SK-N-SH (cell line): ENCODE data around the gene COMT. TPM values are rescaled to one million over a fixed set of nuclear protein-coding genes. Genes with fewer than 3 reads are reported as not detected.

Experiments used
- CTCF ChIA-PET: fragments of 300-600, 350-600 bp; formaldehyde crosslinking; extraction: SDS; loops from one replicate; lab custom pipeline; 2021; lab: Yijun Ruan, JAX
- POLR2A ChIA-PET: fragments of 350-600 bp; sonication (Branson Sonifier 250); formaldehyde crosslinking; extraction: SDS; loops from one replicate; lab custom pipeline; 2020; ENCODE audit warnings: antibody characterized with exemption, inconsistent platforms; lab: Yijun Ruan, JAX
- DNase-seq: peaks from one replicate; pipeline ENCODE4 v3.0.0; 2012
- H2AFZ ChIP-seq: fragments of 200-600 bp; sonication (generic); 2 replicates; pipeline ENCODE4 v1.8.1; 2016; ENCODE audit warnings: antibody characterized with exemption, mild to moderate bottlenecking, low read depth
- H3F3A ChIP-seq: fragments of 200-600 bp; sonication (generic); replicated peaks from 2 replicates; pipeline ENCODE3; 2016; ENCODE audit warnings: antibody characterized with exemption, mild to moderate bottlenecking; ENCODE audit not compliant: insufficient read depth
- H3K27ac ChIP-seq, 2 experiments: fragments of 200-500 bp in 1 of 2; fragments of 200-600 bp in 1 of 2; sonication (Bioruptor generic) in 1 of 2; sonication (generic), shearing (Covaris generic) in 1 of 2; 2 replicates each; pipeline versions ENCODE4 v1.5.1 to v1.6.1; 2014 to 2016; ENCODE audit warnings: low read depth in 2 of 2, inconsistent platforms in 1 of 2, low read length in 1 of 2, mild to moderate bottlenecking in 1 of 2, mixed read lengths in 1 of 2
- H3K27me3 ChIP-seq: fragments of 200-600 bp; sonication (generic), shearing (Covaris generic); 2 replicates; pipeline ENCODE4 v1.6.1; 2016; ENCODE audit warnings: mixed run types; ENCODE audit not compliant: insufficient read depth
- H3K36me3 ChIP-seq, 2 experiments: fragments of 200-500 bp in 1 of 2; fragments of 200-600 bp in 1 of 2; sonication (Bioruptor generic) in 1 of 2; sonication (generic) in 1 of 2; replicated peaks in 1 of 2; 2 replicates each; pipeline versions ENCODE3 to v1.5.1; 2014 to 2016; ENCODE audit warnings: low read length in 1 of 2, mild to moderate bottlenecking in 1 of 2; ENCODE audit not compliant: insufficient read depth in 2 of 2, control insufficient read depth in 1 of 2
- H3K4me1 ChIP-seq, 2 experiments: fragments of 200-500 bp in 1 of 2; fragments of 200-600 bp in 1 of 2; sonication (Bioruptor generic) in 1 of 2; sonication (generic), shearing (Covaris generic) in 1 of 2; 2 replicates each; pipeline versions ENCODE4 v1.5.1 to v1.6.1; 2014 to 2016; ENCODE audit warnings: low read depth in 1 of 2, low read length in 1 of 2, mixed run types in 1 of 2; ENCODE audit not compliant: insufficient read depth in 2 of 2, control insufficient read depth in 1 of 2
- H3K4me2 ChIP-seq: fragments of 200-600 bp; sonication (generic), shearing (Covaris generic); 2 replicates; pipeline ENCODE4 v1.6.1; 2017; ENCODE audit warnings: mixed run types
- H3K4me3 ChIP-seq, 2 experiments: fragments of 200-500 bp in 1 of 2; fragments of 200-600 bp in 1 of 2; sonication (Bioruptor generic) in 1 of 2; sonication (generic), shearing (Covaris generic) in 1 of 2; 2 replicates each; pipeline versions ENCODE4 v1.5.1 to v1.8.1; 2014 to 2016; ENCODE audit warnings: low read depth in 2 of 2, inconsistent platforms in 1 of 2, low read length in 1 of 2, mild to moderate bottlenecking in 1 of 2, mixed read lengths in 1 of 2, moderate library complexity in 1 of 2
- H3K79me2 ChIP-seq: fragments of 200-600 bp; sonication (generic); 2 replicates; pipeline ENCODE4 v1.8.1; 2017; ENCODE audit warnings: mild to moderate bottlenecking; ENCODE audit not compliant: insufficient read depth
- H3K9ac ChIP-seq: fragments of 200-600 bp; sonication (generic); 2 replicates; pipeline ENCODE4 v1.6.1; 2017; ENCODE audit warnings: mixed run types
- H3K9me2 ChIP-seq: fragments of 200-600 bp; sonication (generic); 2 replicates; pipeline ENCODE4 v1.6.1; 2017; ENCODE audit warnings: mixed run types
- H3K9me3 ChIP-seq: fragments of 200-600 bp; sonication (generic); 2 replicates; pipeline ENCODE4 v1.6.1; 2017; ENCODE audit warnings: mixed run types, mild to moderate bottlenecking, moderate library complexity
- H4K20me1 ChIP-seq: fragments of 200-600 bp; sonication (generic); 2 replicates; pipeline ENCODE4 v1.6.1; 2017; ENCODE audit warnings: mild to moderate bottlenecking, mixed run types; ENCODE audit not compliant: insufficient read depth
- EP300 ChIP-seq, 2 experiments: IDR thresholded peaks; 2 replicates each; pipeline versions ENCODE4 v1.4.0 to v1.6.1; 2012; ENCODE audit warnings: borderline replicate concordance in 1 of 2, low read depth in 1 of 2, low read length in 1 of 2
- FOSL2 ChIP-seq: IDR thresholded peaks from 2 replicates; pipeline ENCODE4 v1.4.0; 2012; ENCODE audit warnings: low read depth, mild to moderate bottlenecking, moderate library complexity, borderline replicate concordance
- FOXM1 ChIP-seq: IDR thresholded peaks from 2 replicates; pipeline ENCODE4 v1.4.0; 2012; ENCODE audit warnings: low read depth, mild to moderate bottlenecking
- GABPA ChIP-seq: IDR thresholded peaks from 2 replicates; pipeline ENCODE4 v1.4.0; 2012; ENCODE audit warnings: low read depth, mild to moderate bottlenecking
- GATA2 ChIP-seq: sonication (generic); formaldehyde crosslinking; IDR thresholded peaks from 2 replicates; pipeline ENCODE4 v1.5.0; 2020; ENCODE audit warnings: mild to moderate bottlenecking, missing genetic modification reagents
- MEF2A ChIP-seq: IDR thresholded peaks from 2 replicates; pipeline ENCODE4 v1.4.0; 2012; ENCODE audit warnings: low read depth, borderline replicate concordance
- MXI1 ChIP-seq: IDR thresholded peaks from 2 replicates; pipeline ENCODE4 v1.6.1; 2012; ENCODE audit warnings: mild to moderate bottlenecking, low read depth, low read length, improper control_type of control experiment
- RFX5 ChIP-seq: IDR thresholded peaks from 2 replicates; pipeline ENCODE4 v1.6.1; 2012; ENCODE audit warnings: mild to moderate bottlenecking, improper control_type of control experiment, low read length
- RXRA ChIP-seq: IDR thresholded peaks from 2 replicates; pipeline ENCODE4 v1.4.0; 2012; ENCODE audit warnings: low read depth, mild to moderate bottlenecking, borderline replicate concordance
- TAF1 ChIP-seq: IDR thresholded peaks from 2 replicates; pipeline ENCODE4 v1.6.1; 2012; ENCODE audit warnings: low read depth, mild to moderate bottlenecking, low read length, moderate library complexity, borderline replicate concordance
- TCF12 ChIP-seq: IDR thresholded peaks from 2 replicates; pipeline ENCODE4 v1.4.0; 2012
- TEAD4 ChIP-seq: IDR thresholded peaks from 2 replicates; pipeline ENCODE4 v1.4.0; 2012; ENCODE audit warnings: mild to moderate bottlenecking, borderline replicate concordance; ENCODE audit not compliant: insufficient read depth
- WGBS: methylation state at CpG from one replicate; pipeline ENCODE4 v1.1.6; 2017; ENCODE audit warnings: low lambda C conversion rate; 5-methylcytosine and 5-hydroxymethylcytosine counted together
- polyA plus RNA-seq, 3 experiments: library from polyadenylated mRNA; depleted of rRNA; stranded (reverse); fragments of >200 nt; gene quantifications; 2 replicates each; pipeline ENCODE4 v1.2.3, GENCODE V29; 2012
- TF ChIP-seq, protein P1 (sequence below): fragments of 200-600 bp; sonication (generic); IDR thresholded peaks from 2 replicates; pipeline ENCODE4 v1.6.1; 2017; ENCODE audit warnings: antibody characterized with exemption, mild to moderate bottlenecking, moderate library complexity
- TF ChIP-seq, protein P2 (sequence below): IDR thresholded peaks from 2 replicates; pipeline ENCODE4 v1.6.1; 2012; ENCODE audit warnings: mild to moderate bottlenecking, low read depth, low read length, moderate library complexity
- TF ChIP-seq, protein P3 (sequence below): IDR thresholded peaks from 2 replicates; pipeline ENCODE4 v1.4.0; 2012; ENCODE audit warnings: low read depth, borderline replicate concordance
- TF ChIP-seq, protein P4 (sequence below): IDR thresholded peaks from 2 replicates; pipeline ENCODE4 v1.4.0; 2012; ENCODE audit warnings: low read depth, borderline replicate concordance
- TF ChIP-seq, protein P5 (sequence below): IDR thresholded peaks from 2 replicates; pipeline ENCODE4 v1.4.0; 2012; ENCODE audit warnings: low read depth

COMT gene
- polyA plus RNA-seq, 1 of the 3 experiments (the other 2 are of a cell fraction) = 343 TPM

DNA sequence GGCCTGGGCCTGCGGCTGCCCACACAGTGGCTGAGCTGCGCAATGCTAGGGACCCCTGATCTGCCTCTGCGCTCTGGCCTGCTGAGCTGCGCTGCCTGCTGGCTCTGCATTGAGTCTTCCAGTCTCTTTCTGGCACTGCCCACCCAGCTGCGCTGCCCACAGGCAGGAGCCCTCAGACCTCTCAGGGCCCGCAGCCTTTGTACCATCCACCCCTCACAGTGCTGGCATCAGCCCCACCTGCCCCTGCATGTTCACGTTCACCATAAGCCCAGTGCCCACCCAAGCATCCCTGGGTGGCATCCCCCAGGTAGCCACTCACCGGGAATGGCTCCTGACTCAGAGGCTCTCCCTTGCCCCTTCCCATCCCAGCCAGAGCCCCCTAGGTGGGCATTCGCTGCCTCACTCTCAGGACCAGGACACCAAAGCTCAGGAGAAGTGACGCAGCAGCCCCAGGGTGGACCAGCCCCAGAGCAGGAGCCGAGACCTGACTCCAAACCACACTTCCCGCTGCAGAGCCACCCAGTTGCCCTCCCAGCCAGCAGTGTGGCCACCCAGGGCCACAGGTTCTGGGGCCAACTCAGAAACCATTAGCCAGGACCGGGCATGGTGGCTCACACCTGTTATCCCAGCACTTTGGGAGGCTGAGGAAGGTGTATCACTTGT, 21.7 kb upstream of the COMT start:
- POLR2A ChIA-PET = no interaction called here
- Histone ChIP-seq H3K4me1 (no peaks in the 10 kb centered on the region), H3K79me2 (no peaks in the 10 kb centered on the region), H3K4me2 (no peak overlapping the region), H3K36me3 (peaks cover 1 to 25% of the 10 kb centered on the region in 2 experiments), H3K9me2 (no peaks in the 10 kb centered on the region), H3F3A (no peaks in the 10 kb centered on the region), H3K4me3 (no peak overlapping the region), H3K27ac (no peak overlapping the region), H4K20me1 (no peaks in the 10 kb centered on the region), H3K27me3 (no peaks in the 10 kb centered on the region), H3K9me3 (no peaks in the 10 kb centered on the region), H3K9ac (no peak overlapping the region), H2AFZ (no peak overlapping the region)
- 91% methylated on average over 9 of the region's 13 CpGs for WGBS
- CTCF ChIA-PET = interaction anchor here (2.5 to 11.4 kb wide), 2 partner anchors 9 to 189 kb away, joined by 15 to 297 read pairs; no protein-coding TSS in a partner anchor
- TF ChIP-seq GABPA (no peak), MEF2A (no peak), TAF1 (no peak), RXRA (no peak), EP300 (IDR thresholded peaks at IDR 0.05; ENCODE audit: borderline replicate concordance in 1 of 2, low read depth in 1 of 2, low read length in 1 of 2) (no peak), TEAD4 (no peak), FOSL2 (no peak), MXI1 (no peak), TCF12 (no peak), FOXM1 (no peak), GATA2 (CRISPR knock-in tag) (no peak), RFX5 (no peak)
- TF ChIP-seq, protein P1, sequence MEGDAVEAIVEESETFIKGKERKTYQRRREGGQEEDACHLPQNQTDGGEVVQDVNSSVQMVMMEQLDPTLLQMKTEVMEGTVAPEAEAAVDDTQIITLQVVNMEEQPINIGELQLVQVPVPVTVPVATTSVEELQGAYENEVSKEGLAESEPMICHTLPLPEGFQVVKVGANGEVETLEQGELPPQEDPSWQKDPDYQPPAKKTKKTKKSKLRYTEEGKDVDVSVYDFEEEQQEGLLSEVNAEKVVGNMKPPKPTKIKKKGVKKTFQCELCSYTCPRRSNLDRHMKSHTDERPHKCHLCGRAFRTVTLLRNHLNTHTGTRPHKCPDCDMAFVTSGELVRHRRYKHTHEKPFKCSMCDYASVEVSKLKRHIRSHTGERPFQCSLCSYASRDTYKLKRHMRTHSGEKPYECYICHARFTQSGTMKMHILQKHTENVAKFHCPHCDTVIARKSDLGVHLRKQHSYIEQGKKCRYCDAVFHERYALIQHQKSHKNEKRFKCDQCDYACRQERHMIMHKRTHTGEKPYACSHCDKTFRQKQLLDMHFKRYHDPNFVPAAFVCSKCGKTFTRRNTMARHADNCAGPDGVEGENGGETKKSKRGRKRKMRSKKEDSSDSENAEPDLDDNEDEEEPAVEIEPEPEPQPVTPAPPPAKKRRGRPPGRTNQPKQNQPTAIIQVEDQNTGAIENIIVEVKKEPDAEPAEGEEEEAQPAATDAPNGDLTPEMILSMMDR = no peak
- TF ChIP-seq, protein P2, sequence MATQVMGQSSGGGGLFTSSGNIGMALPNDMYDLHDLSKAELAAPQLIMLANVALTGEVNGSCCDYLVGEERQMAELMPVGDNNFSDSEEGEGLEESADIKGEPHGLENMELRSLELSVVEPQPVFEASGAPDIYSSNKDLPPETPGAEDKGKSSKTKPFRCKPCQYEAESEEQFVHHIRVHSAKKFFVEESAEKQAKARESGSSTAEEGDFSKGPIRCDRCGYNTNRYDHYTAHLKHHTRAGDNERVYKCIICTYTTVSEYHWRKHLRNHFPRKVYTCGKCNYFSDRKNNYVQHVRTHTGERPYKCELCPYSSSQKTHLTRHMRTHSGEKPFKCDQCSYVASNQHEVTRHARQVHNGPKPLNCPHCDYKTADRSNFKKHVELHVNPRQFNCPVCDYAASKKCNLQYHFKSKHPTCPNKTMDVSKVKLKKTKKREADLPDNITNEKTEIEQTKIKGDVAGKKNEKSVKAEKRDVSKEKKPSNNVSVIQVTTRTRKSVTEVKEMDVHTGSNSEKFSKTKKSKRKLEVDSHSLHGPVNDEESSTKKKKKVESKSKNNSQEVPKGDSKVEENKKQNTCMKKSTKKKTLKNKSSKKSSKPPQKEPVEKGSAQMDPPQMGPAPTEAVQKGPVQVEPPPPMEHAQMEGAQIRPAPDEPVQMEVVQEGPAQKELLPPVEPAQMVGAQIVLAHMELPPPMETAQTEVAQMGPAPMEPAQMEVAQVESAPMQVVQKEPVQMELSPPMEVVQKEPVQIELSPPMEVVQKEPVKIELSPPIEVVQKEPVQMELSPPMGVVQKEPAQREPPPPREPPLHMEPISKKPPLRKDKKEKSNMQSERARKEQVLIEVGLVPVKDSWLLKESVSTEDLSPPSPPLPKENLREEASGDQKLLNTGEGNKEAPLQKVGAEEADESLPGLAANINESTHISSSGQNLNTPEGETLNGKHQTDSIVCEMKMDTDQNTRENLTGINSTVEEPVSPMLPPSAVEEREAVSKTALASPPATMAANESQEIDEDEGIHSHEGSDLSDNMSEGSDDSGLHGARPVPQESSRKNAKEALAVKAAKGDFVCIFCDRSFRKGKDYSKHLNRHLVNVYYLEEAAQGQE = no peak
- TF ChIP-seq, protein P3, sequence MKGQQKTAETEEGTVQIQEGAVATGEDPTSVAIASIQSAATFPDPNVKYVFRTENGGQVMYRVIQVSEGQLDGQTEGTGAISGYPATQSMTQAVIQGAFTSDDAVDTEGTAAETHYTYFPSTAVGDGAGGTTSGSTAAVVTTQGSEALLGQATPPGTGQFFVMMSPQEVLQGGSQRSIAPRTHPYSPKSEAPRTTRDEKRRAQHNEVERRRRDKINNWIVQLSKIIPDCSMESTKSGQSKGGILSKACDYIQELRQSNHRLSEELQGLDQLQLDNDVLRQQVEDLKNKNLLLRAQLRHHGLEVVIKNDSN = no peak
- TF ChIP-seq, protein P4, sequence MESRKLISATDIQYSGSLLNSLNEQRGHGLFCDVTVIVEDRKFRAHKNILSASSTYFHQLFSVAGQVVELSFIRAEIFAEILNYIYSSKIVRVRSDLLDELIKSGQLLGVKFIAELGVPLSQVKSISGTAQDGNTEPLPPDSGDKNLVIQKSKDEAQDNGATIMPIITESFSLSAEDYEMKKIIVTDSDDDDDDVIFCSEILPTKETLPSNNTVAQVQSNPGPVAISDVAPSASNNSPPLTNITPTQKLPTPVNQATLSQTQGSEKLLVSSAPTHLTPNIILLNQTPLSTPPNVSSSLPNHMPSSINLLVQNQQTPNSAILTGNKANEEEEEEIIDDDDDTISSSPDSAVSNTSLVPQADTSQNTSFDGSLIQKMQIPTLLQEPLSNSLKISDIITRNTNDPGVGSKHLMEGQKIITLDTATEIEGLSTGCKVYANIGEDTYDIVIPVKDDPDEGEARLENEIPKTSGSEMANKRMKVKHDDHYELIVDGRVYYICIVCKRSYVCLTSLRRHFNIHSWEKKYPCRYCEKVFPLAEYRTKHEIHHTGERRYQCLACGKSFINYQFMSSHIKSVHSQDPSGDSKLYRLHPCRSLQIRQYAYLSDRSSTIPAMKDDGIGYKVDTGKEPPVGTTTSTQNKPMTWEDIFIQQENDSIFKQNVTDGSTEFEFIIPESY = no peak
- TF ChIP-seq, protein P5, sequence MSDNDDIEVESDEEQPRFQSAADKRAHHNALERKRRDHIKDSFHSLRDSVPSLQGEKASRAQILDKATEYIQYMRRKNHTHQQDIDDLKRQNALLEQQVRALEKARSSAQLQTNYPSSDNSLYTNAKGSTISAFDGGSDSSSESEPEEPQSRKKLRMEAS = no peak
- DNase-seq = no peak
